PC-3 (cell line): ENCODE data around the gene DNAH9.

Experiments
- CTCF ChIP-seq: fragments of 300-600 bp; sonication (generic); conservative IDR thresholded peaks from 2 replicates; pipeline ENCODE4 v1.5.1; 2017; ENCODE audit warnings: antibody characterized with exemption, low read depth, mild to moderate bottlenecking, low read length
- EZH2 ChIP-seq: fragments of 300-600 bp; sonication (generic); IDR thresholded peaks from one replicate; pipeline ENCODE4 v1.6.1; 2017; ENCODE audit warnings: antibody characterized with exemption, mild to moderate bottlenecking, low read length; ENCODE audit not compliant: unreplicated experiment
- EZH2phosphoT487 ChIP-seq: fragments of 300-600 bp; sonication (generic); IDR thresholded peaks from 2 replicates; pipeline ENCODE4 v1.6.1; 2018; ENCODE audit warnings: mild to moderate bottlenecking, antibody characterized with exemption, low read length, borderline replicate concordance

DNA sequence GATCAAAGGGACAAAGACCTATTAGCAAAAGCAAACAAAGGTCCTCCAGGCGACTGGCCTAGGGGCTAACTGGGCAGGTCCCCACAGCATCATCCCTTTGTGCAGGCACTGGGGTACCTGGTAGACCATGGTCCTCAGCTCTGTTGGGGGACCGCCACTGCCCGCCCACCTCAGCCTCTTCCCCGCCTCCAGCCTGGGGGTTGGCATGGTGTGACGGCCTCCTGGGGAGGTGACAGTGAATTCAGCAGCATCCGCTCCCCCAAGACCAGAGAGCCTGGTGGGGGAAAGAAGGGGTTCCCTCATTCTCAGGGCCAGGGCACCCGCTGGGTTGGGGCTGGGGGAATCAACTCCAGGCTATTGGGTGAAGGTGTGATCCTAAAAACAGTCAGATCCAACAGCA lies 38.7 kb upstream of the DNAH9 start:
- no peak for TF ChIP-seq CTCF
- no peak for TF ChIP-seq EZH2
- TF ChIP-seq EZH2phosphoT487, result no peak
